ENCODE data around the gene EIF3K. TPM values are rescaled to one million over a fixed set of nuclear protein-coding genes. Genes with fewer than 3 reads are reported as not detected.

The EIF3K gene
- total and polyA plus RNA-seq, 2 of the 8 experiments (the other 6 are each of a cell fraction or from before 2014, with no cell fraction given) = 329 to 937 TPM

DNA sequence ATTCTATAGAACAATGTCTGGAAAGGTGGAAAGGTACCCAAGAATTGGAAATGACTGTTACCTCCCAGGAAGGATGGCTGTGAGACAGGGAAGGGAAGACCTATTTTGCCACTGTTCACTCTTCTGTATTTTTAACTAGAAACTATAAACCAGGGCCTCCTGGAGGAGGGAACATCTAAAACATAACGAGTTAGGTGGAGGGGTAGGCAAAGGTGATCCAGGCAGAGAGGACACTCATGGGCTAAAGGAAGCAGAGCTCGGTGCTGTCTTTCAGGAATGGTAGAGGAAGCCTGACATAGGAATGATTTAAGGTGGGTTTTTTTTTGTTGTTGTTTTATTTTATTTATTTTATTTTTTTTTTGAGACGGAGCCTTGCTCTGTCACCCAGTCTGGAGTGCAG is 5.8 kb downstream of the EIF3K start (continued):
- TF ChIP-seq, protein P1, sequence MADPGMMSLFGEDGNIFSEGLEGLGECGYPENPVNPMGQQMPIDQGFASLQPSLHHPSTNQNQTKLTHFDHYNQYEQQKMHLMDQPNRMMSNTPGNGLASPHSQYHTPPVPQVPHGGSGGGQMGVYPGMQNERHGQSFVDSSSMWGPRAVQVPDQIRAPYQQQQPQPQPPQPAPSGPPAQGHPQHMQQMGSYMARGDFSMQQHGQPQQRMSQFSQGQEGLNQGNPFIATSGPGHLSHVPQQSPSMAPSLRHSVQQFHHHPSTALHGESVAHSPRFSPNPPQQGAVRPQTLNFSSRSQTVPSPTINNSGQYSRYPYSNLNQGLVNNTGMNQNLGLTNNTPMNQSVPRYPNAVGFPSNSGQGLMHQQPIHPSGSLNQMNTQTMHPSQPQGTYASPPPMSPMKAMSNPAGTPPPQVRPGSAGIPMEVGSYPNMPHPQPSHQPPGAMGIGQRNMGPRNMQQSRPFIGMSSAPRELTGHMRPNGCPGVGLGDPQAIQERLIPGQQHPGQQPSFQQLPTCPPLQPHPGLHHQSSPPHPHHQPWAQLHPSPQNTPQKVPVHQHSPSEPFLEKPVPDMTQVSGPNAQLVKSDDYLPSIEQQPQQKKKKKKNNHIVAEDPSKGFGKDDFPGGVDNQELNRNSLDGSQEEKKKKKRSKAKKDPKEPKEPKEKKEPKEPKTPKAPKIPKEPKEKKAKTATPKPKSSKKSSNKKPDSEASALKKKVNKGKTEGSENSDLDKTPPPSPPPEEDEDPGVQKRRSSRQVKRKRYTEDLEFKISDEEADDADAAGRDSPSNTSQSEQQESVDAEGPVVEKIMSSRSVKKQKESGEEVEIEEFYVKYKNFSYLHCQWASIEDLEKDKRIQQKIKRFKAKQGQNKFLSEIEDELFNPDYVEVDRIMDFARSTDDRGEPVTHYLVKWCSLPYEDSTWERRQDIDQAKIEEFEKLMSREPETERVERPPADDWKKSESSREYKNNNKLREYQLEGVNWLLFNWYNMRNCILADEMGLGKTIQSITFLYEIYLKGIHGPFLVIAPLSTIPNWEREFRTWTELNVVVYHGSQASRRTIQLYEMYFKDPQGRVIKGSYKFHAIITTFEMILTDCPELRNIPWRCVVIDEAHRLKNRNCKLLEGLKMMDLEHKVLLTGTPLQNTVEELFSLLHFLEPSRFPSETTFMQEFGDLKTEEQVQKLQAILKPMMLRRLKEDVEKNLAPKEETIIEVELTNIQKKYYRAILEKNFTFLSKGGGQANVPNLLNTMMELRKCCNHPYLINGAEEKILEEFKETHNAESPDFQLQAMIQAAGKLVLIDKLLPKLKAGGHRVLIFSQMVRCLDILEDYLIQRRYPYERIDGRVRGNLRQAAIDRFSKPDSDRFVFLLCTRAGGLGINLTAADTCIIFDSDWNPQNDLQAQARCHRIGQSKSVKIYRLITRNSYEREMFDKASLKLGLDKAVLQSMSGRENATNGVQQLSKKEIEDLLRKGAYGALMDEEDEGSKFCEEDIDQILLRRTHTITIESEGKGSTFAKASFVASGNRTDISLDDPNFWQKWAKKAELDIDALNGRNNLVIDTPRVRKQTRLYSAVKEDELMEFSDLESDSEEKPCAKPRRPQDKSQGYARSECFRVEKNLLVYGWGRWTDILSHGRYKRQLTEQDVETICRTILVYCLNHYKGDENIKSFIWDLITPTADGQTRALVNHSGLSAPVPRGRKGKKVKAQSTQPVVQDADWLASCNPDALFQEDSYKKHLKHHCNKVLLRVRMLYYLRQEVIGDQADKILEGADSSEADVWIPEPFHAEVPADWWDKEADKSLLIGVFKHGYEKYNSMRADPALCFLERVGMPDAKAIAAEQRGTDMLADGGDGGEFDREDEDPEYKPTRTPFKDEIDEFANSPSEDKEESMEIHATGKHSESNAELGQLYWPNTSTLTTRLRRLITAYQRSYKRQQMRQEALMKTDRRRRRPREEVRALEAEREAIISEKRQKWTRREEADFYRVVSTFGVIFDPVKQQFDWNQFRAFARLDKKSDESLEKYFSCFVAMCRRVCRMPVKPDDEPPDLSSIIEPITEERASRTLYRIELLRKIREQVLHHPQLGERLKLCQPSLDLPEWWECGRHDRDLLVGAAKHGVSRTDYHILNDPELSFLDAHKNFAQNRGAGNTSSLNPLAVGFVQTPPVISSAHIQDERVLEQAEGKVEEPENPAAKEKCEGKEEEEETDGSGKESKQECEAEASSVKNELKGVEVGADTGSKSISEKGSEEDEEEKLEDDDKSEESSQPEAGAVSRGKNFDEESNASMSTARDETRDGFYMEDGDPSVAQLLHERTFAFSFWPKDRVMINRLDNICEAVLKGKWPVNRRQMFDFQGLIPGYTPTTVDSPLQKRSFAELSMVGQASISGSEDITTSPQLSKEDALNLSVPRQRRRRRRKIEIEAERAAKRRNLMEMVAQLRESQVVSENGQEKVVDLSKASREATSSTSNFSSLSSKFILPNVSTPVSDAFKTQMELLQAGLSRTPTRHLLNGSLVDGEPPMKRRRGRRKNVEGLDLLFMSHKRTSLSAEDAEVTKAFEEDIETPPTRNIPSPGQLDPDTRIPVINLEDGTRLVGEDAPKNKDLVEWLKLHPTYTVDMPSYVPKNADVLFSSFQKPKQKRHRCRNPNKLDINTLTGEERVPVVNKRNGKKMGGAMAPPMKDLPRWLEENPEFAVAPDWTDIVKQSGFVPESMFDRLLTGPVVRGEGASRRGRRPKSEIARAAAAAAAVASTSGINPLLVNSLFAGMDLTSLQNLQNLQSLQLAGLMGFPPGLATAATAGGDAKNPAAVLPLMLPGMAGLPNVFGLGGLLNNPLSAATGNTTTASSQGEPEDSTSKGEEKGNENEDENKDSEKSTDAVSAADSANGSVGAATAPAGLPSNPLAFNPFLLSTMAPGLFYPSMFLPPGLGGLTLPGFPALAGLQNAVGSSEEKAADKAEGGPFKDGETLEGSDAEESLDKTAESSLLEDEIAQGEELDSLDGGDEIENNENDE (IDR thresholded peaks at IDR 0.05; ENCODE audit: insufficient replicate concordance, low read length) = no peak
- TF ChIP-seq CHD1 (IDR thresholded peaks at IDR 0.05; ENCODE audit: low read depth, low read length) = no peak
- no peak for TF ChIP-seq TCF12 (IDR thresholded peaks at IDR 0.05; ENCODE audit: low read depth, low read length)
- no peak for TF ChIP-seq SRF (IDR thresholded peaks at IDR 0.05; ENCODE audit: low read depth, low read length)
- TF ChIP-seq FOSL1 (IDR thresholded peaks at IDR 0.05; ENCODE audit: insufficient read depth, low read depth, low read length) = no peak
- TF ChIP-seq KDM5A (IDR thresholded peaks at IDR 0.05; ENCODE audit: low read length) = no peak
- TF ChIP-seq EGR1 (IDR thresholded peaks at IDR 0.05; ENCODE audit: borderline replicate concordance, low read depth, low read length) = no peak
- no peak for TF ChIP-seq SP1 (IDR thresholded peaks at IDR 0.05; ENCODE audit: low read depth, low read length)
- TF ChIP-seq, protein P2, sequence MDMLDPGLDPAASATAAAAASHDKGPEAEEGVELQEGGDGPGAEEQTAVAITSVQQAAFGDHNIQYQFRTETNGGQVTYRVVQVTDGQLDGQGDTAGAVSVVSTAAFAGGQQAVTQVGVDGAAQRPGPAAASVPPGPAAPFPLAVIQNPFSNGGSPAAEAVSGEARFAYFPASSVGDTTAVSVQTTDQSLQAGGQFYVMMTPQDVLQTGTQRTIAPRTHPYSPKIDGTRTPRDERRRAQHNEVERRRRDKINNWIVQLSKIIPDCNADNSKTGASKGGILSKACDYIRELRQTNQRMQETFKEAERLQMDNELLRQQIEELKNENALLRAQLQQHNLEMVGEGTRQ (IDR thresholded peaks at IDR 0.05; ENCODE audit: low read length) = no peak
- TF ChIP-seq SIN3A (conservative IDR thresholded peaks at IDR 0.05 in 1 of 2, IDR thresholded peaks at IDR 0.05 in 1 of 2; ENCODE audit: low read depth in 1 of 2, low read length in 2 of 2) = no peak
- no peak for TF ChIP-seq CBX8 (IDR thresholded peaks at IDR 0.05; ENCODE audit: borderline replicate concordance, low read depth, low read length)
- no peak for TF ChIP-seq CHD2 (IDR thresholded peaks at IDR 0.05; ENCODE audit: low read length)

Measured in H1 (cell line).